ENCODE measurements around the gene GJD3. TPM values are rescaled to one million over a fixed set of nuclear protein-coding genes. Genes with fewer than 3 reads are reported as not detected.

GJD3 gene
- total RNA-seq, 2 experiments from 2014 or later: not detected

GRCh38 chr17:40341808-40342503 lies 22.6 kb downstream of the GJD3 start:
- Histone ChIP-seq H3K4me3 (ENCODE audit: low read depth, low read length, poor library complexity, severe bottlenecking) (peak overlapping the region; percentile 73), H3K4me1 (ENCODE audit: insufficient read depth, low read length, poor library complexity, severe bottlenecking) (peaks cover 50% of the 10 kb centered on the region), H4K20me1 (ENCODE audit: insufficient read depth, low read length) (no peaks in the 10 kb centered on the region), H3K79me2 (ENCODE audit: insufficient read depth, low read depth, low read length) (no peaks in the 10 kb centered on the region), H3K4me2 (ENCODE audit: low read length) (peak overlapping the region; percentile 79), H2AFZ (ENCODE audit: low read length) (peak overlapping the region; percentile 72; the same call in 1 of the 2 replicates), H3K36me3 (ENCODE audit: insufficient read depth, low read length) (no peaks in the 10 kb centered on the region), H3K27ac (ENCODE audit: low read depth, low read length, poor library complexity, severe bottlenecking) (peak overlapping the region; percentile 2), H3K9me3 (ENCODE audit: low read length) (no peaks in the 10 kb centered on the region), H3K9me2 (ENCODE audit: insufficient read depth, low read length) (no peaks in the 10 kb centered on the region)
- DNase-seq (ENCODE audit: low spot score): no peak
- intact Hi-C loops (cut with micrococcal nuclease; ENCODE audit: unreplicated experiment): loop anchor here (1.0 kb wide), 1 partner anchor 20 kb away; no protein-coding TSS in a partner anchor
- no TSS peak for BruUV-seq (replicated peaks)
- TF ChIP-seq CTCF (conservative IDR thresholded peaks at IDR 0.05; ENCODE audit: low read length) (no peak), EZH2phosphoT487 (IDR thresholded peaks at IDR 0.05; ENCODE audit: borderline replicate concordance, low read depth, low read length) (no peak)
- ChIA-PET POLR2A (no interaction called here), CTCF (ENCODE audit: unreplicated experiment) (no interaction called here)

- no peak for TF ChIP-seq EZH2phosphoT487 (IDR thresholded peaks at IDR 0.05; ENCODE audit: borderline replicate concordance, low read depth, low read length)
- TF ChIP-seq CTCF (conservative IDR thresholded peaks at IDR 0.05; ENCODE audit: low read length): peak; percentile 41; the same call in 1 of the 2 replicates
- peak overlapping the region; percentile 73 for H3K4me3 ChIP-seq (ENCODE audit: low read depth, low read length, poor library complexity, severe bottlenecking)
- intact Hi-C loops (cut with micrococcal nuclease; ENCODE audit: unreplicated experiment): loop anchor here (1.0 kb wide), 1 partner anchor 19 kb away; no protein-coding TSS in a partner anchor
- H3K36me3 ChIP-seq (ENCODE audit: insufficient read depth, low read length): no peaks in the 10 kb centered on the region
- no peaks in the 10 kb centered on the region for H3K79me2 ChIP-seq (ENCODE audit: insufficient read depth, low read depth, low read length)
- CTCF ChIA-PET (ENCODE audit: unreplicated experiment): interaction anchor here (0.7 to 0.9 kb wide), 2 partner anchors 14 to 17 kb away, joined by 3 read pairs; no protein-coding TSS in a partner anchor
- H3K27ac ChIP-seq (ENCODE audit: low read depth, low read length, poor library complexity, severe bottlenecking): peak overlapping the region; percentile 2
- no TSS peak for BruUV-seq (replicated peaks)
- DNase-seq (ENCODE audit: low spot score): peak; percentile 90
- H3K9me3 ChIP-seq (ENCODE audit: low read length): no peaks in the 10 kb centered on the region
- peak overlapping the region; percentile 79 for H3K4me2 ChIP-seq (ENCODE audit: low read length)
- H2AFZ ChIP-seq (ENCODE audit: low read length): peak overlapping the region; percentile 72
- POLR2A ChIA-PET: interaction anchor here (0.5 to 1.4 kb wide), 2 partner anchors 13 to 123 kb away, joined by 4 to 10 read pairs; no protein-coding TSS in a partner anchor
- no peaks in the 10 kb centered on the region for H4K20me1 ChIP-seq (ENCODE audit: insufficient read depth, low read length)
- peaks cover 50% of the 10 kb centered on the region for H3K4me1 ChIP-seq (ENCODE audit: insufficient read depth, low read length, poor library complexity, severe bottlenecking)
- H3K9me2 ChIP-seq (ENCODE audit: insufficient read depth, low read length): no peaks in the 10 kb centered on the region
Observed at GRCh38 chr17:40340880-40341807, 23.4 kb downstream of the GJD3 start.

Data from OCI-LY7 (cell line).